ENCODE results near the gene COPE.

The COPE gene

DNA sequence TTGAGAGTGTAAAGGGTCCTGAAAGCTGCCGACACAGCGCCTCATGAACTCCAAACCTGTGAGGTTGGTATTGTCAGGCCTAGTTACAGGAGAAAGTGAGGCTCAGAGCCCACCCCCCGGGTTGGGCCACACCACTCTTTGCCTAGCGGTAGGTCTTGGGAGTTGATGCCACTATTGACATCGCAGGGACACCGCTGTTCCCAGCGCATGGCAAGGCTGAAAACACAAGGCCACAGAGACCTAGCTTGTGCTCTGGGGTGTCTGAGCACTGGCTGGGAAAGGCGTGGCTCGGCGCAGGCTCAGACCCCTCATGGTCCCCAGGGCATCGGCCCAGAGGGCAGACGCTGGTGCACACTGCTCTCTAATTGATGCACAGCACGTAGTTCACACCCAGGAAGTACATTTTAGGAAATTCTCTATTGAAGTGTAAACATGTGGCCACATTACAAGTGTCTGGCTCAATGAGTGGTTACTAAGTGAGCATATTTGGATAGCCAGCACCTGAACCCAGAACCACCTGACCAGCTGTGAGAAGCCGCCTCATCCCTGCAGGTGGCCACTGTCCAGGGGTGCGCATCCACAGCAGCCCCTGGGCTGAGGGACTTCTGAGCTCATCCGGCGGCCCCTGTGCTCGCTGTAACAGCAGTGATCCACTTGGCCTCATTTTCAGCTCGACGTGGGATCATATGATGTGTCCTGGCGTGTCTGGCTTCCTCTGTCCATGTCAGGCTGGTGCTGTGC, 60.1 kb downstream of the COPE start:
- in situ Hi-C loops (cut with HindIII; ENCODE audit: low pct_ligation_motif_present, low sequenced_read_pairs) = loop anchor here (25.0 kb wide), 1 partner anchor 272 kb away; the partner anchor contains the start of gene REX1BD
- Histone ChIP-seq H3K27ac (no peak overlapping the region), H3K36me3 (replicated peaks) (peaks cover 95% of the 10 kb centered on the region), H3K27me3 (replicated peaks) (no peaks in the 10 kb centered on the region), H3K4me3 (ENCODE audit: low read depth, low read length) (no peak overlapping the region)
- TF ChIP-seq, protein P1, sequence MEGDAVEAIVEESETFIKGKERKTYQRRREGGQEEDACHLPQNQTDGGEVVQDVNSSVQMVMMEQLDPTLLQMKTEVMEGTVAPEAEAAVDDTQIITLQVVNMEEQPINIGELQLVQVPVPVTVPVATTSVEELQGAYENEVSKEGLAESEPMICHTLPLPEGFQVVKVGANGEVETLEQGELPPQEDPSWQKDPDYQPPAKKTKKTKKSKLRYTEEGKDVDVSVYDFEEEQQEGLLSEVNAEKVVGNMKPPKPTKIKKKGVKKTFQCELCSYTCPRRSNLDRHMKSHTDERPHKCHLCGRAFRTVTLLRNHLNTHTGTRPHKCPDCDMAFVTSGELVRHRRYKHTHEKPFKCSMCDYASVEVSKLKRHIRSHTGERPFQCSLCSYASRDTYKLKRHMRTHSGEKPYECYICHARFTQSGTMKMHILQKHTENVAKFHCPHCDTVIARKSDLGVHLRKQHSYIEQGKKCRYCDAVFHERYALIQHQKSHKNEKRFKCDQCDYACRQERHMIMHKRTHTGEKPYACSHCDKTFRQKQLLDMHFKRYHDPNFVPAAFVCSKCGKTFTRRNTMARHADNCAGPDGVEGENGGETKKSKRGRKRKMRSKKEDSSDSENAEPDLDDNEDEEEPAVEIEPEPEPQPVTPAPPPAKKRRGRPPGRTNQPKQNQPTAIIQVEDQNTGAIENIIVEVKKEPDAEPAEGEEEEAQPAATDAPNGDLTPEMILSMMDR (IDR thresholded peaks at IDR 0.05; ENCODE audit: low read depth, low read length, missing control alignments) = no peak
- no peak for DNase-seq

DNA sequence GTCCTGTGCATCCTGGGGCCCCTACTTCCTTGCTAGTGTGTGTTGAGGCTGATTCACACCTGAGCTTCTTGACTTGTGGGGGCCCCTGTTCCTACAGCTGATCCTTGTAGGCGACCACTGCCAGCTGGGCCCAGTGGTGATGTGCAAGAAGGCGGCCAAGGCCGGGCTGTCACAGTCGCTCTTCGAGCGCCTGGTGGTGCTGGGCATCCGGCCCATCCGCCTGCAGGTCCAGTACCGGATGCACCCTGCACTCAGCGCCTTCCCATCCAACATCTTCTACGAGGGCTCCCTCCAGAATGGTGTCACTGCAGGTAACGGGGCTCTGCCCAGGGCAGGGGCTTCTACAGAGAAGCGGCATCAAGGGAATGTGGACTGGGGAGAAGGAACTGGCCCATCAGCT, 62.0 kb downstream of the COPE start:
- H3K4me3 ChIP-seq (ENCODE audit: low read depth, low read length) = no peak overlapping the region
- no peaks in the 10 kb centered on the region for H3K27me3 ChIP-seq (replicated peaks)
- peaks cover 94% of the 10 kb centered on the region for H3K36me3 ChIP-seq (replicated peaks)
- in situ Hi-C loops (cut with HindIII; ENCODE audit: low pct_ligation_motif_present, low sequenced_read_pairs) = loop anchor here (25.0 kb wide), 1 partner anchor 270 kb away; the partner anchor contains the start of gene REX1BD
- no peak for DNase-seq
- no peak overlapping the region for H3K27ac ChIP-seq
- TF ChIP-seq, protein P1 (IDR thresholded peaks at IDR 0.05; ENCODE audit: low read depth, low read length, missing control alignments) = no peak

DNA sequence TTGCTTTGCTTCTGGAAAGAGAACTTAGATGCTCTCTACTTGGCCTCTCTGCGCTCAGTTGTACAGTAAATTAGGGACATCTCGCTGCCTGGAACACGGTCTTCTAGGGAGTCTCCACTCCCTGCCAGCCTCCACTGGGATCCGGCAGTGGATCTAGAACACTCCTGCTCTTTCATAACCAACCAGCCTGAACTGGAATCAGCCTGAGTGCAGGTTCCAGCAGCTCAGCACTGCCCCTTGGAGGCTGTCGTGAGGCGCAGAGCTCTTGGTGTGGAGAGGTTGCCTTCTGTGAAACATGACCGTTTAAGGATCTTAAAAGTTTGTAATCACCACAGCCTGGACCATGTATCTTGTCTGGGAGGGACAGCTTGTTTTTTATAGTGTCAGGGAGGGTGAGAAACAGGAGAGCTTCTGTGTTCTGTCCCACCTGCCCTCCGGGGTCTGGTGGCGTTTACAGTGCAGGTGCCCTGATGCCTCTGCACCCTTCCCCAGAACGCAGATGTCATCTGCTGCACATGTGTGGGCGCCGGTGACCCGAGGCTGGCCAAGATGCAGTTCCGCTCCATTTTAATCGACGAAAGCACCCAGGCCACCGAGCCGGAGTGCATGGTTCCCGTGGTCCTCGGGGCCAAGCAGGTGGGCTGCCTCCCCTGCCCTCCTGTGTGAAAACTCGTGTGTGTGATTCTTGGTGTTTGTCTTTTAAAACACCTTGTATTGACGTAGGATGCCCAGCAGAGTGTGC, 62.6 kb downstream of the COPE start:
- no peaks in the 10 kb centered on the region for H3K27me3 ChIP-seq (replicated peaks)
- TF ChIP-seq, protein P1 (IDR thresholded peaks at IDR 0.05; ENCODE audit: low read depth, low read length, missing control alignments) = peak; percentile 67
- H3K27ac ChIP-seq = no peak overlapping the region
- H3K4me3 ChIP-seq (ENCODE audit: low read depth, low read length) = no peak overlapping the region
- in situ Hi-C loops (cut with HindIII; ENCODE audit: low pct_ligation_motif_present, low sequenced_read_pairs) = loop anchor here (25.0 kb wide), 1 partner anchor 269 kb away; the partner anchor contains the start of gene REX1BD
- H3K36me3 ChIP-seq (replicated peaks) = peaks cover 94% of the 10 kb centered on the region
- peak; percentile 32 for DNase-seq

DNA sequence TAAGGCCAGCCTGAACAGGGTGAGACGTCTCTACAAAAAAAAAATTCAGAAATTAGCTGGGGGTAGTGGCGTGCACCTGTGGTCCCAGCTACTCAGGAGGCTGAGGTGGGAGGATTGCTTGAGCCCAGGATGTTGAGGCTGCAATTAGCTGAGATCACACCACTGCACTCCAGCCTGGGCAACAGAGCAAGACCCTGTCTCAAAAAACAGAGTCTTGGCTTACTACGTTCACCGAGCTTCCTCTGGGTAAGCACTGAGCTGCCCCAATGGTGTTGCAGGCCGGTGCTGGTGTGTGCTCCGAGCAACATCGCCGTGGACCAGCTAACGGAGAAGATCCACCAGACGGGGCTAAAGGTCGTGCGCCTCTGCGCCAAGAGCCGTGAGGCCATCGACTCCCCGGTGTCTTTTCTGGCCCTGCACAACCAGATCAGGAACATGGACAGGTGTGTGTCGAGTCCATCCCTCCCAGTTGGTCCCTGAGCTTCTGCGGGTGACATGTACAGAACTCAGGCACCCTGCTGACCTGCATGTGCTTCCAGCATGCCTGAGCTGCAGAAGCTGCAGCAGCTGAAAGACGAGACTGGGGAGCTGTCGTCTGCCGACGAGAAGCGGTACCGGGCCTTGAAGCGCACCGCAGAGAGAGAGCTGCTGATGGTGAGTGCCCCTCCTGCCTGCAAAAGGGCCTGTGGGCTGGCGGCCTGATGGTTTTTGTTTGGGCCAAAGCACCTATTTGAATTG, 63.4 kb downstream of the COPE start:
- Histone ChIP-seq H3K27me3 (replicated peaks) (no peaks in the 10 kb centered on the region), H3K27ac (no peak overlapping the region), H3K4me3 (ENCODE audit: low read depth, low read length) (no peak overlapping the region), H3K36me3 (replicated peaks) (peaks cover 94% of the 10 kb centered on the region)
- TF ChIP-seq, protein P1 (IDR thresholded peaks at IDR 0.05; ENCODE audit: low read depth, low read length, missing control alignments) = no peak
- no peak for DNase-seq
- in situ Hi-C loops (cut with HindIII; ENCODE audit: low pct_ligation_motif_present, low sequenced_read_pairs) = loop anchor here (25.0 kb wide), 1 partner anchor 269 kb away; the partner anchor contains the start of gene REX1BD

DNA sequence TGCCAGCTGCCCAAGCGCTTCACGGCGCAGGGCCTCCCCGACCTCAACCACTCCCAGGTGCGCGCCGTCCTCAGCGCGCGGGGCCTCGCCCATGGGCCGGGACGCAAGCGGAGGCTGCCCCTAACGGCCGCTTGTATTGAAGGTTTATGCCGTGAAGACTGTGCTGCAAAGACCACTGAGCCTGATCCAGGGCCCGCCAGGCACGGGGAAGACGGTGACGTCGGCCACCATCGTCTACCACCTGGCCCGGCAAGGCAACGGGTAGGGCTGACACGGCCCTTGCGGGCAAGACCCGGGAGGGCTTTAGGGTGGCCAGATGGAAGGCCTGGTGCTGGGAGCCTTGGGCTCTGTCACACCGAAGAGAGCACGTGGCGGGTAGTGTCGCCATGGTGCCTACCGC, 64.2 kb downstream of the COPE start:
- Histone ChIP-seq H3K27ac (no peak overlapping the region), H3K36me3 (replicated peaks) (peaks cover 94% of the 10 kb centered on the region), H3K4me3 (ENCODE audit: low read depth, low read length) (no peak overlapping the region), H3K27me3 (replicated peaks) (no peaks in the 10 kb centered on the region)
- in situ Hi-C loops (cut with HindIII; ENCODE audit: low pct_ligation_motif_present, low sequenced_read_pairs) = loop anchor here (25.0 kb wide), 1 partner anchor 268 kb away; the partner anchor contains the start of gene REX1BD
- no peak for DNase-seq
- TF ChIP-seq, protein P1 (IDR thresholded peaks at IDR 0.05; ENCODE audit: low read depth, low read length, missing control alignments) = no peak
